Measurements from ENCODE around the gene PRICKLE3.

Gene PRICKLE3

GRCh38 chrX:49171752-49172279 is 14.4 kb downstream of the PRICKLE3 start, which contains the start of gene PLP2:
Gene PLP2, plus strand, starts transcription at chrX:49171898. Its CDS starts 103 bp downstream, at chrX:49172001.
- Histone ChIP-seq H3K4me2 (ENCODE audit: low read length) (peak within 1 kb of the TSS; percentile 79), H3K27ac (peak within 1 kb of the TSS; percentile 39), H3K36me3 (ENCODE audit: control insufficient read depth, insufficient read depth, low read length) (no peaks in the 10 kb centered on the region)

GRCh38 chrX:49167740-49168108 is 18.4 kb downstream of the PRICKLE3 start:
- Histone ChIP-seq H2AFZ (no peak overlapping the region), H3K9me3 (ENCODE audit: control insufficient read depth, low read length) (no peaks in the 10 kb centered on the region), H3K4me2 (ENCODE audit: low read length) (no peak overlapping the region), H3K36me3 (ENCODE audit: control insufficient read depth, insufficient read depth, low read length) (no peaks in the 10 kb centered on the region), H3K79me2 (no peaks in the 10 kb centered on the region), H3K27ac (peak overlapping the region; percentile 59), H3K27me3 (ENCODE audit: control insufficient read depth, insufficient read depth, low read length) (no peaks in the 10 kb centered on the region), H3K4me1 (no peaks in the 10 kb centered on the region), H3K9ac (no peak overlapping the region), H3K4me3 (ENCODE audit: low read depth, low read length) (no peak overlapping the region)
- no peak for TF ChIP-seq CTCF (IDR thresholded peaks at IDR 0.05)

More at GRCh38 chrX:49171752-49172279, 14.4 kb downstream of the PRICKLE3 start, which contains the start of gene PLP2:
- H3K27me3 ChIP-seq (ENCODE audit: control insufficient read depth, insufficient read depth, low read length): no peaks in the 10 kb centered on the region
- H3K9me3 ChIP-seq (ENCODE audit: control insufficient read depth, low read length): no peaks in the 10 kb centered on the region
- TF ChIP-seq CTCF (IDR thresholded peaks at IDR 0.05): no peak
- peak within 1 kb of the TSS; percentile 83 for H2AFZ ChIP-seq
- H3K79me2 ChIP-seq: no peaks in the 10 kb centered on the region
- H3K4me1 ChIP-seq: no peaks in the 10 kb centered on the region
- H3K9ac ChIP-seq: no peak within 1 kb of the TSS
- peak within 1 kb of the TSS; percentile 59 for H3K4me3 ChIP-seq (ENCODE audit: low read depth, low read length)

- H3K4me3 ChIP-seq (ENCODE audit: low read depth, low read length): no peak overlapping the region
- H3K36me3 ChIP-seq (ENCODE audit: control insufficient read depth, insufficient read depth, low read length): no peaks in the 10 kb centered on the region
- H3K79me2 ChIP-seq: no peaks in the 10 kb centered on the region
- H2AFZ ChIP-seq: no peak overlapping the region
- no peak overlapping the region for H3K4me2 ChIP-seq (ENCODE audit: low read length)
- TF ChIP-seq CTCF (IDR thresholded peaks at IDR 0.05): no peak
- H3K27ac ChIP-seq: peak overlapping the region; percentile 59
- no peaks in the 10 kb centered on the region for H3K27me3 ChIP-seq (ENCODE audit: control insufficient read depth, insufficient read depth, low read length)
- no peak overlapping the region for H3K9ac ChIP-seq
- H3K9me3 ChIP-seq (ENCODE audit: control insufficient read depth, low read length): no peaks in the 10 kb centered on the region
- no peaks in the 10 kb centered on the region for H3K4me1 ChIP-seq
Observed at GRCh38 chrX:49166914-49167739, 19.0 kb downstream of the PRICKLE3 start.

GRCh38 chrX:49165901-49166881 is 20.0 kb downstream of the PRICKLE3 start:
- H3K27ac ChIP-seq: peak overlapping the region; percentile 59
- H3K27me3 ChIP-seq (ENCODE audit: control insufficient read depth, insufficient read depth, low read length): no peaks in the 10 kb centered on the region
- H3K36me3 ChIP-seq (ENCODE audit: control insufficient read depth, insufficient read depth, low read length): no peaks in the 10 kb centered on the region
- no peak overlapping the region for H3K4me2 ChIP-seq (ENCODE audit: low read length)
- no peak overlapping the region for H2AFZ ChIP-seq
- no peak overlapping the region for H3K4me3 ChIP-seq (ENCODE audit: low read depth, low read length)
- H3K4me1 ChIP-seq: no peaks in the 10 kb centered on the region
- H3K79me2 ChIP-seq: no peaks in the 10 kb centered on the region
- no peaks in the 10 kb centered on the region for H3K9me3 ChIP-seq (ENCODE audit: control insufficient read depth, low read length)
- H3K9ac ChIP-seq: no peak overlapping the region
- TF ChIP-seq CTCF (IDR thresholded peaks at IDR 0.05): no peak
